GM12874 (cell line): Measurements from ENCODE around the gene DNAI7.

Experiments used
- TF ChIP-seq, protein P1 (sequence below): IDR thresholded peaks from 2 replicates; pipeline ENCODE4 v1.5.1; 2011; ENCODE audit warnings: low read depth, mild to moderate bottlenecking, control low read depth, low read length, moderate library complexity; ENCODE audit not compliant: insufficient read depth

The DNAI7 gene

GRCh38 chr12:25119020-25119419, 75.9 kb downstream of the DNAI7 start:
- TF ChIP-seq, protein P1, sequence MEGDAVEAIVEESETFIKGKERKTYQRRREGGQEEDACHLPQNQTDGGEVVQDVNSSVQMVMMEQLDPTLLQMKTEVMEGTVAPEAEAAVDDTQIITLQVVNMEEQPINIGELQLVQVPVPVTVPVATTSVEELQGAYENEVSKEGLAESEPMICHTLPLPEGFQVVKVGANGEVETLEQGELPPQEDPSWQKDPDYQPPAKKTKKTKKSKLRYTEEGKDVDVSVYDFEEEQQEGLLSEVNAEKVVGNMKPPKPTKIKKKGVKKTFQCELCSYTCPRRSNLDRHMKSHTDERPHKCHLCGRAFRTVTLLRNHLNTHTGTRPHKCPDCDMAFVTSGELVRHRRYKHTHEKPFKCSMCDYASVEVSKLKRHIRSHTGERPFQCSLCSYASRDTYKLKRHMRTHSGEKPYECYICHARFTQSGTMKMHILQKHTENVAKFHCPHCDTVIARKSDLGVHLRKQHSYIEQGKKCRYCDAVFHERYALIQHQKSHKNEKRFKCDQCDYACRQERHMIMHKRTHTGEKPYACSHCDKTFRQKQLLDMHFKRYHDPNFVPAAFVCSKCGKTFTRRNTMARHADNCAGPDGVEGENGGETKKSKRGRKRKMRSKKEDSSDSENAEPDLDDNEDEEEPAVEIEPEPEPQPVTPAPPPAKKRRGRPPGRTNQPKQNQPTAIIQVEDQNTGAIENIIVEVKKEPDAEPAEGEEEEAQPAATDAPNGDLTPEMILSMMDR, result 0 out of 2 replicates have a peak, but pooled peaks have one; percentile 2

GRCh38 chr12:25115677-25116076, 79.3 kb downstream of the DNAI7 start:
- TF ChIP-seq, protein P1, result no peak

GRCh38 chr12:25113651-25114050, 81.3 kb downstream of the DNAI7 start:
- TF ChIP-seq, protein P1, result no peak

DNA sequence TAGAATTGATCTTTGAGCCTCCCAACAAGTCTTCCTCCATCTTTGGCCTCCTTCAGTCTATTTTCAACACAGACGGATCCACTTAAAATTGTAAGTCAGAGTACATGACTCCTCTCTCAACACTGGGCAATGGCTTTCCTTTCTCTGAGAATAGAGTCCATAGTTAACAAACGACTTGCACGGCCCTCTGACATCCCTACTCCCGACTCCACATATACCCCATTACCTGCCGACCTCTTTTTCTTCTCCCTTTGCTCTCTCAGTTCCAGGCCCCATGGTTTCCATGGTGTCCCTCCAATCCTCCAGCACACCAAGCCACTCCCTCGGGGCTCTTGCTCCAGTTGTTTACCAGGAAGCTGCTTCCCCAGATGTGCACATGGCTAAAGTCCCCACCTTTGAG, 84.7 kb downstream of the DNAI7 start:
- TF ChIP-seq, protein P1, result no peak

- TF ChIP-seq, protein P1, result no peak
Measured at GRCh38 chr12:25107920-25108319, 87.0 kb downstream of the DNAI7 start.

- TF ChIP-seq, protein P1, result no peak
Measured at GRCh38 chr12:25106818-25107217, 88.1 kb downstream of the DNAI7 start.

- TF ChIP-seq, protein P1, result no peak
Measured at GRCh38 chr12:25102402-25102801, 92.6 kb downstream of the DNAI7 start.

DNA sequence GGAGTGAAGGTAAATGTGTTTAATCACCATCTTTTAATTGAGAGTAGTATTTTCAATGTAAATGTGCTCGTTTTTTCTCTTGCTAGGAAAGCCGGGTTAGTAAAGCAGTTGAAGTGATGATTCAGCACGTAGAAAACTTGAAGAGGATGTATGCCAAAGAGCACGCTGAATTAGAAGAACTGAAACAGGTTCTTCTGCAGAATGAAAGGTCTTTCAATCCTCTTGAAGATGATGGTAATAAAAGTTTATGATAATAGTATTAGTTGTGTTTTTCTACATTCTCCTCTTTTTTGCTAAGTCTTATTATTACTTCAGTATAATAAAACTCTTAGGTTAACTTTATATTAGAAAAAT, 93.9 kb downstream of the DNAI7 start:
- TF ChIP-seq, protein P1, result no peak
